HG03460 (cell line): ENCODE results near the gene COL11A2.
A peak's percentile ranks its signal among the peaks of the same experiment; 100 is the strongest.
"Not testable (repeated sequence)": the region's sequence is repeated elsewhere in the genome, so short reads cannot be mapped to it uniquely, and the experiment has no call there.

Source experiments
- ATAC-seq: cut with Tn5 transposase; IDR thresholded peaks from one replicate; pipeline ENCODE4 v1.9.1; 2021; ENCODE audit not compliant: unreplicated experiment

COL11A2 gene

DNA sequence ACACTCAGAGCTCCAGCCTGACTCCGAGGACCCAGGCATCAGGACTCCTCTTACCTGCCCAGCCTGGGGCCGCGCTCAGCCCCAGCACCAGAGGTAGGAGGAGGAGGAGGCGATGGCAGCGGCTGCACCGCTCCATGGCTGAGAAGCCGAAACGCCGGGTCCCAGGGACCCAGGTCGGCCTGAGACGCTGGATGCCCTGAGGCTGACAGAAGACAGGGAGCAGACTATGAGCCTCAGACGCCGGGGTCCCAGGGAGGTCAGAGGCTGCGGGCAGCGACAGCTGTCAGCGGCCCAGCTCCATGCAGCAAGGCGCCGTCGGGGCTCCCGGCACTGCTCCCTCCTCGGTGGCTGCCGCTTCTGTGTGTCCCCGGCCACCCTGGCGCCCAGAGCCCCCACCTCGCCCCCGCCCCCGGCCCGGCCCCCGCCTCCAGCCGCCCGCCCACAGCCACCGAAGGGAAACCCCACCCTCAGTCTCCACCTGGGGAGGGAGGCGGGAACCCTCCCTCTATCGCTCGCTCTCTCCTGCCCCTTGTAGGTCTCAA lies at the start of gene COL11A2:
COL11A2 (minus strand) TSS at position 363 of the 542 bp plus-strand sequence; CDS start at position 136, 227 bp downstream.
- no peak for ATAC-seq

DNA sequence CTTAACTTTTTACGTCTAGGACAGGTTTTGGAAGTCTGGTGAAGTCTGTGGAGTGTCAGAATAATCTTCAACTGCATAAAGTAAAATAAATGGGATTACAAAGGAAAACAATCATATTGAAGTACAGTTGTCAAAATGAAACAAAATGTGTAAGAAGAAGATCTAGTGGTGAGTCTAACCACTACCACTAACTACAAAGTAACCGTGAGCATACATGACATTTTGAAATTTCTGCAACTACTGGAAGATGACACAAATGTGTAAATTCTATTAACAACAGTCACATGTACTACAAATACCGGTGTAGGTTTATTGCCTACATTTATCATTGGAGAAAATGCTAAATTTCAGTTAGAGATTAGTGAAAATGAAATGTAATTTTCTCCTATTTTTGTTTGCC lies 49.7 kb upstream of the COL11A2 start:
- ATAC-seq = no peak

DNA sequence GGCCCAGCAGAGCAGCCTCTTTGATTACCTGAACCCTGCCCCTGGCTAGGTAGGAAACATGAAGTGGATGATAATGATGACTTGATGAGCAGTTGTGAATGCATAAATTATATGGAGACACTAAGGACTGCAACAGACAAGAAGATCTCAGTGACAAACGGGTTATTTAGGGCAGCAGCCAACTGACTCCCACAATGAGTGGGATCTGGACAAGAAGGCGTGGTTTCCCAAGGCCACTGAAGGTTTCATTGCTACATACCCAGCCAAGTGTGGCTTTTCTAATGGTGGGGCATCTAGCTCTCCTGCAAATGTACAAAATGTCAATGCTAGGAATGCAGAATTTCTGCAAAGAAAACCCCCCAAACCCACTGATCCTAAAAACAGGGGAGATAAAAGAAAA lies 45.5 kb upstream of the COL11A2 start:
- ATAC-seq = no peak

DNA sequence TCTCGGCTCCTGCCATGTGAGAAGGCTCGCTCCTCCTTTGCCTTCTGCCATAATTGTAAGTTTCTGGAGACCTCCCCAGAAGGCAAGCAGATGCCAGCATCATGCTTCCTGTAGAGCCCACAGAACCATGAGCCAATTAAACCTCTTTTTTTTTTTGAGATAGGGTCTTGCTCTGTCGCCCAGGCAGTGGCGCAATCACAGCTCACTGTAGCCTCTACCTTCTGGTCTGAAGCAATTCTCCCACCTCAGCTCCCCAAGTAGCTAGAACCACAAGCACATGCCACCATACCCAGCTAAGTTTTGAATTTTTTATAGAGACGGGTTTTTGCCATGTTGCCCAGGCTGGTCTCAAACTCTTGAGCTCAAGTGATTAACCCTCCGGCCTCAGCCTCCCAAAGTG lies 44.6 kb upstream of the COL11A2 start:
- no peak for ATAC-seq

DNA sequence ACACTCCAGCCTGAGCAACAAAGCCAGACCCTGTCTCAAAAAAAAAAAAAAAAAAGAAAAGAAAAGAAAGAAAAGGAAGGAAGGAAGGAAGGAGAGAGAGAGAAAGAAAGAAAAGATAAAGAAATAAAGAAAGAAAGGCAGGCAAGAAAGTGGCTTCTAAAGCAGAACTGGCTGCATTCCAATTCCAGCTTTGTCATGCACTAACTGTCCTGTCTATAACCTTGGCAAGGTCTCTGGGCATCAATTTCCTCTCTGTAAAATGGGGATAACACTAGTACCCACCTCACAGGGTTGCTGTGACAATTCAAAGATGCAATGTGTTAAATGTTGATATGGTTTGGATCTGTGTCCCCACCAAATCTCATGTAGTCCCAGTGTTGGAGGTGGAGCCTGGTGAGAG lies 44.1 kb upstream of the COL11A2 start:
- ATAC-seq = no peak

DNA sequence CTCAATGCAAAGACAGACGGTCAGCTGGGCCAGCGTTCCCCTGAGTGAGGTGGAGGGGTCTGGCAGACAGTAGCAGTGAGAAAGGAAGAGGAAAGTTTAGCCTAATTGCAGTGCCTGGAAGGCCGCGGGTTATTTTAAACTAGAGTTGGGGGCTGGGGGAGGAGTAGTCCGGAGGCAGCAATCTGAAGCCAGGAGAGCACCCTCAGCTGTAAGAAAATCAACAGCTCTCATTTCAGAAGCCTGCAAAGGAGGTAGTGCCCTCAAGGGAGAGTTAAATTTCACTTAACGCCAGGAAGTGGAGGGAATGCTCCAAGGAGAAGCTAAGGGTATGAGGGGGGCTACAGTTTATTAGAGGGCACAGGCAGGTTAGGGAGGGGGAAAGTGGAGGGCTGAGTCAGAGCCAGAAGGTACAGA lies 43.0 kb upstream of the COL11A2 start:
- no peak for ATAC-seq

DNA sequence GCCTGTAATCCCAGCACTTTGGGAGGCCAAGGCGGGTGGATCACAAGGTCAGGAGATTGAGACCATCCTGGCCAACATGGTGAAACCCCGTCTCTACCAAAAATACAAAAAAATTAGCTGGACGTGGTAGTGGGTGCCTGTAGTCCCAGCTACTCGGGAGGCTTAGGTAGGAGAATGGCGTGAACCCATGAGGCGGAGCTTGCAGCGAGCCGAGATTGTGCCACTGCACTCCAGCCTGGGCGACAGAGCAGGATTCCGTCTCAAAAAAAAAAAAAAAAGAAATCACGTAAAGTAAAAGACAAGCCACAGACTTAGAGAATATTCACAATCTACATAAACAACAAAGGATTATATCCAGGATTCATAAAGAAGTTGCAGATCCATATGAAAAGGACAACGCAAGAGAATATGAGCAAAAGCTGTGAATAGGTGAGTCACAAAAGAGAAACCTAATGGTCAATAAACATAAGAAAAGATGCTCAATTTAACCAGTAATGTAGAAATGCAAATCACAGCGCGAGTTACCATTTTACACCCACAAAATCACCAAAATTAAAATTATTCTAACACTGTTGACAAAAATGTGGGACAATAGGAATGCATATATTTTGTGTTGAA lies 34.3 kb upstream of the COL11A2 start:
- not testable (repeated sequence) for ATAC-seq

DNA sequence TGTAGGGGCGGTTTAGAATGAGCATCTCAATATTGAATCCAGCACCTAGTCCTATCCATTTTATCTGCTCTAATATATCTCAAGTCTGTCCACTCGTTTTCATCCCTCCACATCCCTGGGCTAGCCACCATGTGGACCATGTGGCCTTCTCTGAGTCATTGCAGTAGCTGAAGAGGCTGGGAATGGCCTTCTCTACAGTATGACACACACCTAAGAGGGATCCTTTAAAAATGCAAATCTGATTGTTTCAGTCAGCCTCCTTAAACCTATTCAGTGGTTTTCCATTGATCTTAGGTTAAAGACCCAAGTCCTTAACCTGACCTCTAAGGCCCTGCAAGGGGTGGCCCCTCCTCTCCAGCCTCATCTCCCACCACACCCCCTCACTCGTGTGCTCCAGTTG lies 25.4 kb upstream of the COL11A2 start:
- ATAC-seq = no peak

DNA sequence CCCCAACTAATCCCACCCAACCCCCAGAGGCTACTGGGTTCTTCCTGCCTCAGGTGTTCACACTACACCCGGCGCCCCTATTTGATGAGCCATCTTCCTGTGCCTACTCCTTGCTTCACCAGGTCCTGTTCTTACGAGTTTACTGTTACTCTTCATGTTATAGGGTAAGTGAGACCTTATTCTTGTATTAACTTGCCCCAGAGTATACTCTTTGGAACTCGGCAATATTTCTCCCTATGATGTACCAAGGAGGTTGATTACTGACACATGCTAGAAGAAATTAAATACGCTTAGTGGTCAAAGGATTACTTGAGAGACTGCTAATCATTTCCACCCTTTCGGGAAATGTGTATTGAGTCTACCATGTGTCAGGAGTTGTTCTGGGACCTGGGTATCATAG lies 25.0 kb upstream of the COL11A2 start:
- no peak for ATAC-seq

DNA sequence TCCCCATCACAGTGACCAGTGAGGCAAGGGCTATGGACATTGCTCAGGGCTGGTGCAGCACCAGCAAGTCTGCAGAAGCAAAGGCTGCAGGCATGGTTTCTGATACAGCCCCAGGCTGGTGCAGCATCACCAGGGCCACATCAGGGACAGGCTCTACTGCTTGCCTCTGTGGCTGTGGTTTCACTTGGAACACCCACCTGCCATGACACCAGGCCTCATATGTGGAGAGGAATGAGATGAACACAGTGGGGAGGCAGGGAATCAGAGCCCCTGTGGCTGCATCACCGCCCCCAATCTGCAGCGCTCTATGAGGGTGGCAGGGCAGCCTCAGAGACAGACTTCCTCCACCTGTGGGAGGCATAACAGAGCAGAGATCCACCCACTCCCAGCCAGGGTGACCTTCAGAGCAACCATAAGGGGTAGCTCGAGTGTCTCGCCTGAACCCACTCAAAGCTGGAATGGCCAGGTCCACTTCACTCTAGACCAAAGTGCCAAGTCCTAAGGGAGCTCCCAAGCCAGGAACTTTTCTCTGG lies 23.9 kb upstream of the COL11A2 start:
- ATAC-seq = no peak

DNA sequence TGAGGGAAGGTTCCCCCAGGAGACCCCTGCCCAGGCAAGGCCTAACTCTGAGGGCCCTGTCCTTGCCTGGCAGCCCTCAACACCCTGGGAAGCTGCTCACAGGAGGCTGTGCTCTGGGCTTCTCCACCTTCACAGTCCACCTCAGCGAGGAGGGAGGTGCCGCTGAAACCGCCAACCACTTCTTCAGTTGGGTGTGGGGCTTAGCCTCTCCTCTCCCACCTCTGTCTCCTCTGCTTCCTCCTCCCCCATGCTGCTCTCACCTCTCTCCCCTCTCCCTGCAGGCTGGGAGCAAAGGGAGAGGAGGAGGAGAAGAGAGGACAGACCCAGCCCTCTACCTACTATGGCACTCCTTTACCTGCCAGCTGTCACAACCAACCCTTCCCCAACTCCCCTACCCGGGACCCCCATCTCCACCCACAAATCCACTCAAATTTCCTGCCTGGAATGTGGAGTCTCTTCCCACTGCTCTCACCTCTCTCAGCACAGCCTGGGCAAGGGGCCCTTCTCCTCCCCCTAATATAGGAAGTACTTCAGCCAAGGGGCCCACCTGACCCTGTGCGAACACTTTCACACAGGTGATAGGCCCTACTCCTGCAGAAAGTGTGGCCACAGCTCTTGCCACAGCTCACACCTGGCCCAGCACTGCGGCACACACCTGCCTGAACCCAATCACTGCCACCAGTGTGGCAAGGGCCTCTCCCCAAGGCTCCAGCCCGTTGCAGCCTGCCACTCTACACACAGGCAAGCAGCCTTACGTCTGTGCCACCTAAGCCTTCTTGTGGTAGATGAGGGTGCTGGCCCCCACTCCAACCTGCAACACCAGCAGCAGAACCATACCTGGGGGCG lies 23.2 kb upstream of the COL11A2 start:
- ATAC-seq = no peak

DNA sequence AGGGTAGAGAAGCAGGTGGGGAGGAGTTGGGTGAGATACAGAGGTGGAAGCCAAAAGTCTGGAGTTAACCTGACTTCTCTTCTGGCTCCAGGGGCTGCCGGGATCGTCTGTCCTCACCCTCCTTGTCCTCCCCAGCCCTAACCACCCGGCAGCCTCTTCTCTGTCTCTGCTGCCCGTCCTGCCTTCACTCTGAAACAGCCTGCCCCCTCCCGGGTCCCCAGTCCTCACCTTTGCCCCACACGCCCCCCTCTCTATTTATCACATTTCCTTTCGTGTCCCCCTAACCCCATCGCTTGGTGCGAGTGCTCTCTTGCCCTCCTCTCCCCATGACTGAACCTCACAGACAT lies 21.7 kb upstream of the COL11A2 start:
- no peak for ATAC-seq

DNA sequence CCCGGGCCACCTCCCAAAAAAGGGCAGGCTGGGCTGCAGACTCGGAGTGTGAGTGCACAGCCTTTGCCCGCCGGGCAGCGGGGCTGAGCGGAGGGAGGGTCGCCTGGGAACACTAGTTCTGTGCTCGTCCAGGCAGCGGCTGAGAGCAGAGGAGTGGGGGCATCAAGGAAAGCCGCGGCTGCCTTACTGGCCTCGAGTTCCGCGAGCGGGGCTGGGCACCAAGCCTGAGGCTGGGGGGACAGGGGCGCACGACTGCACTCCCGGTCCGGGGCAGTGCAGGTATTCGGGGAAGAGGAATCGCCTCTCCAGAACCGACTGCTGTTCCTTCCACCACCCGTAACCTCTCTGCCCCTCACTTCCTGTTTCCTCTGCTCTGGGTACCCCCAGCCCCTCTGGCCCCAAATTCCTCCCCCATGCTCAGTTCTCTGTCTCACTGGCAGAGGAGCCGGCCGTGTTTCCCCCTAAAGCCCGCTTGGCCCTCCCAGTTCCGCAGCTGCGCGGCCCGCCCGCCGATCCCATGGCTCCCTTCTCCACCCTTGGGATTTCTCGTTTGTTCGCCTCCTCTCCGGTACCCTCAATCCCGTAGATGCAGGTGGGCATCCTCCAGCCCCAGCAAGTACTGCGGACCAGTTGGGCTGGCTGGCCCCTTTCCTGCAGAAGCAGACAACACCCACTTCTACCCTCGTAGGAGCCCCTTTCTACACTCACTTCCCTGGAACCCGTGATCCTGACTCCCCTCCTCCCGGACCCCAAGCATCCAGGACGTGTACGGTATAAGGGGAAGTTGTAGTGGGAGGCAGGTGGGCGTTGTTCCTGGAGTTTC lies 21.1 kb upstream of the COL11A2 start:
- no peak for ATAC-seq

DNA sequence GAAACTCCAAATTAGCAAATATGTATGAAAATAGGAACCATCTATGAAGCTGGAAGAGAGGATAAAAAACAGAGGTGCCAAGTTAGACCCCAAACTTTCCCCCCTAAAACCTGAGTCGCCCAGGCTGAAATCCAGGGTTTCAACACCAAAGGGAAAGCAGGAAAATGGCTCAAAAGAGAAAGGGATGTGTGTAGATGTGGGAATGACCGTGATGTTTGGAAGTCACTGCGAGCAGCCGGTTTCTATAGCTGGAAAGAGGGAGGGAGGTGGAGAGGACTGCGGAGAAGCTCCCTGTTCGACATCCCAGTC lies 20.5 kb upstream of the COL11A2 start:
- ATAC-seq = no peak

DNA sequence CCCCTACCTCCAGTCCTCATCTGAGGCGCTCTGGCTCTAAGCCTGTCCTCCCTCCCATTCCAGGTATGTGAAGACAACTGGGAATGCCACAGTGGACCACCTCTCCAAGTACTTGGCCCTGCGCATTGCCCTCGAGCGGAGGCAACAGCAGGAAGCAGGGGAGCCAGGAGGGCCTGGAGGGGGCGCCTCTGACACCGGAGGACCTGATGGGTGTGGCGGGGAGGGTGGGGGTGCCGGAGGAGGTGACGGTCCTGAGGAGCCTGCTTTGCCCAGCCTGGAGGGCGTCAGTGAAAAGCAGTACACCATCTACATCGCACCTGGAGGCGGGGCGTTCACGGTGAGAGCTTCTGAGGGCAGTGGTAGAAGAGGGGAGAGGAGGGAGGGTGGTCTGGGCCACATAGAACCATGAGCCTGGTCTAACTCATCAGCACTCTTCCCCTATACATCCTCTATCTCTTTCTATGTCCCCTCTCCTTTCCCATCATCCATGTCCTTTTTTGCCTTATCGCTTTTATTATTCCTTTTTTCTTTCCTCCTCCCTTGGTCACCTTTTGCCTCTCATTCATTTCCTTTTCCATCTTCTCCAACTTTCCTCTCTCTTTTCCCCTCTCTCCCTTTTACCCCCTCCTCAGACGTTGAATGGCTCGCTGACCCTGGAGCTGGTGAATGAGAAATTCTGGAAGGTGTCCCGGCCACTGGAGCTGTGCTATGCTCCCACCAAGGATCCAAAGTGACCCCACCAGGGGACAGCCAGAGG lies 19.6 kb upstream of the COL11A2 start:
- ATAC-seq = no peak

DNA sequence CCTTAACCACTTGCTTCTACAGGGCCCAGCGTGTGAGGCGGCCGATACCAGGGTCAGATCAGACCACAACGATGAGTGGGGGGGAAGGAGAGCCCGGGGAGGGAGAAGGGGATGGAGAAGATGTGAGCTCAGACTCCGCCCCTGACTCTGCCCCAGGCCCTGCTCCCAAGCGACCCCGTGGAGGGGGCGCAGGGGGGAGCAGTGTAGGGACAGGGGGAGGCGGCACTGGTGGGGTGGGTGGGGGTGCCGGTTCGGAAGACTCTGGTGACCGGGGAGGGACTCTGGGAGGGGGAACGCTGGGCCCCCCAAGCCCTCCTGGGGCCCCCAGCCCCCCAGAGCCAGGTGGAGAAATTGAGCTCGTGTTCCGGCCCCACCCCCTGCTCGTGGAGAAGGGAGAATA lies 18.9 kb upstream of the COL11A2 start:
- ATAC-seq = no peak

DNA sequence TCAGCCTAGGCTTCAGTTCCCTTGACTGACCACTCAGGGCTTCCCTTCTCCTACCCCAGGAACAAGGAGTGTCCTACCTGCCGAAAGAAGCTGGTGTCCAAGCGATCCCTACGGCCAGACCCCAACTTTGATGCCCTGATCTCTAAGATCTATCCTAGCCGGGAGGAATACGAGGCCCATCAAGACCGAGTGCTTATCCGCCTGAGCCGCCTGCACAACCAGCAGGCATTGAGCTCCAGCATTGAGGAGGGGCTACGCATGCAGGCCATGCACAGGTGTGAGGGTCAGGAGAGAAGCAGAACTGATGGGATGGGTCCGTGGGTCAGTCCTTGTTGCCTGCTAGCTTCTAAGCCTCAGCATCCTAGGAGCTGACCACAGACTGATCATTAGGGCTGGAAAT lies 17.6 kb upstream of the COL11A2 start:
- no peak for ATAC-seq

DNA sequence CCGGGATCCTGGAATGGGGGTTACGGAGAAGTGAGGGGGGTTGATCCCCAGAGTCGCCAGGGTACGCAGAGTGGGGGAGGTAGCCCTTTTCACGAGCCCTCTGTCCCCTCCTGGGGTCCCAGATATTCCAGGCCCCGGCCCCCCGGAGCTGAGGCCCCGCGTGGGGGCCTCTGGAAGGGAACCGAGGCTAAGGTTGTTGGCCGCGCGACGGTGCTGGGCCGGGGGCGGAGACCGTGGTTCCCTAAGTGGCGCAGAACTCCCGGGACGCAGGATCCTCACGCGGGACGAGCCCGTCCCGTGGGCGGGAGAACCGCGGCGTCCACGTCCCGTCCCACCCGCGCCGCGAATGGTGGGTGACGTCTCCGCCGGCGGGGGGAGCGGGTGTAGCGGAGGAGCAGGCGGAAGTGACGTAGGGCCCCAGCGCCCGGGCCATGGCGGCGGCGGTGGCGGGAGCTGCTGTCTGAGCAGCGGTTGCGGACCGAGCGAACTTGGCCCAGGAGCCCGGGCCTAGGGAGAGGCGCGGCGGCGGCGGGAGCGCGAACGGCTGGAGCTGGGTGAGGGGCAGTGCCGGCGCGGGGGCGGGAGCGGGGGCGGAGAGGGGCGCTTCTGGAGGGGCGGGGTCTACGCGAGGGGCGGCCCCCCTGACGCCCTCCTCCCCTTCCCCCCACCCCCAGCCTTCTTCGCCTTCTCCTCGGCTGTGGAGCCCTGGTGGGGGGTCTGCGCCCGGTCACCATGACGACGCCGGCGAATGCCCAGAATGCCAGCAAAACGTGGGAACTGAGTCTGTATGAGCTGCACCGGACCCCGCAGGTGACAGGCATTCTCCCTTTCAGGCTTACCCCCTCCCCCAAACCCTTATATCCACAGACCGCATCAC lies 16.1 kb upstream of the COL11A2 start, which contains the start of gene RING1:
RING1 (plus strand) TSS at position 410 of the 877 bp plus-strand sequence; CDS start at position 733, 323 bp downstream.
- peak; percentile 48 for ATAC-seq

DNA sequence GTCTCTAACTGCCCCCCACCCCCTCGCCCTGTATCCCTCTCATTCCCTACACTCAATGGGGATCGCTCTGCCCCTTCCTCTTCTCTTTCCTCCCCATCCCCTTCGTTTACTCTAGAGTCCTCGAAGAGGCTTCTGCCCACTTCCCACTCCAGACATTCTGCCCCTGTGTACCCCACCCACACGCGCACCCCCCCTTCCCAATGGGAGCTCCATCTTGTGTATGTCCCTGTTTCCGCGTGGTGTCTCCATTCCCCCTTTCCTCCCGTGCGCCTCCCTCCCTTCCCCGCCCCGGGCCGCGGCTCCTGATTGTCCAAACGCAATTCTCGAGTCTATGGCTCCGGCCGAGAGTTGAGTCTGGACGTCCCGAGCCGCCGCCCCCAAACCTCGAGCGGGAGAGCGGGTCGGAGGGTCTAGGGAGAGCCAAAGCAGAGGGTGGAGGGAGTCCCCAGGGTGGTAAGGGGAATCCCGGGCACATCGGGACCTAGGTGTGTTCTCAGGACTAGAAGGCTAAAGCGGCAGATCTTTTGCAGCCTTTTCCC lies 15.4 kb upstream of the COL11A2 start:
- no peak for ATAC-seq
